MM.1S (cell line): ENCODE results near the gene PTPRN2.

Experiments used
- DNase-seq: peaks from one replicate; pipeline ENCODE4 v3.0.0-alpha.2; 2015
- H2AFZ ChIP-seq: fragments of 300-600 bp; sonication (generic); 2 replicates; pipeline ENCODE4 v1.6.0; 2016; ENCODE audit warnings: antibody characterized with exemption, low read length
- H3F3A ChIP-seq: fragments of 300-600 bp; sonication (generic); 2 replicates; pipeline ENCODE4 v1.6.1; 2016; ENCODE audit warnings: mild to moderate bottlenecking, antibody characterized with exemption, low read length, moderate library complexity, mixed read lengths; ENCODE audit not compliant: insufficient read depth
- H3K27ac ChIP-seq: fragments of 300-600 bp; sonication (generic); 2 replicates; pipeline ENCODE4 v1.5.1; 2016; ENCODE audit warnings: mild to moderate bottlenecking, low read length
- H3K27me3 ChIP-seq: fragments of 300-600 bp; sonication (generic); replicated peaks from 2 replicates; pipeline ENCODE4 v1.6.0; 2016; ENCODE audit warnings: low read length; ENCODE audit not compliant: insufficient read depth
- H3K36me3 ChIP-seq: fragments of 300-600 bp; sonication (generic); replicated peaks from 2 replicates; pipeline ENCODE4 v1.6.1; 2016; ENCODE audit warnings: mild to moderate bottlenecking, low read length, mixed read lengths; ENCODE audit not compliant: insufficient read depth
- H3K4me1 ChIP-seq: fragments of 300-600 bp; sonication (generic); 2 replicates; pipeline ENCODE4 v1.6.1; 2016; ENCODE audit warnings: low read length, mixed read lengths
- H3K4me2 ChIP-seq: fragments of 300-600 bp; sonication (generic); 2 replicates; pipeline ENCODE4 v1.6.0; 2016; ENCODE audit warnings: low read depth, low read length
- H3K4me3 ChIP-seq: fragments of 300-600 bp; sonication (generic); 2 replicates; pipeline ENCODE4 v1.5.1; 2016; ENCODE audit warnings: low read length, mixed read lengths
- H3K79me2 ChIP-seq: fragments of 300-600 bp; sonication (generic); 2 replicates; pipeline ENCODE4 v1.6.1; 2016; ENCODE audit warnings: mixed run types, low read length, mixed read lengths
- H3K9ac ChIP-seq: fragments of 300-600 bp; sonication (generic); 2 replicates; pipeline ENCODE4 v1.6.1; 2016; ENCODE audit warnings: low read length, mixed read lengths
- H3K9me2 ChIP-seq: fragments of 300-600 bp; sonication (generic); replicated peaks from 2 replicates; pipeline ENCODE4 v1.6.1; 2016; ENCODE audit warnings: mild to moderate bottlenecking, low read length, mixed read lengths; ENCODE audit not compliant: insufficient read depth
- H3K9me3 ChIP-seq: fragments of 300-600 bp; sonication (generic); replicated peaks from 2 replicates; pipeline ENCODE4 v1.6.1; 2016; ENCODE audit warnings: mild to moderate bottlenecking, low read length, mixed read lengths; ENCODE audit not compliant: insufficient read depth
- H4K20me1 ChIP-seq: fragments of 300-600 bp; sonication (generic); 2 replicates; pipeline ENCODE4 v1.6.1; 2016; ENCODE audit warnings: mild to moderate bottlenecking, low read length, moderate library complexity, mixed read lengths; ENCODE audit not compliant: insufficient read depth
- CTCF ChIP-seq: fragments of 300-600 bp; sonication (generic); IDR thresholded peaks from 2 replicates; pipeline ENCODE4 v1.5.1; 2016; ENCODE audit warnings: antibody characterized with exemption, low read length, mixed read lengths
- EZH2 ChIP-seq: fragments of 300-600 bp; sonication (generic); optimal IDR thresholded peaks from 2 replicates; pipeline ENCODE3; 2017; ENCODE audit warnings: low read depth, mild to moderate bottlenecking, antibody characterized with exemption, low read length, mixed read lengths
- EZH2phosphoT487 ChIP-seq: fragments of 300-600 bp; sonication (generic); IDR thresholded peaks from 2 replicates; pipeline ENCODE4 v1.6.1; 2018; ENCODE audit warnings: antibody characterized with exemption, low read length

The PTPRN2 gene

GRCh38 chr7:158581440-158582088 lies 6.1 kb downstream of the PTPRN2 start:
- TF ChIP-seq EZH2phosphoT487 = no peak
- no peak for TF ChIP-seq EZH2
- no peak for TF ChIP-seq CTCF

GRCh38 chr7:158579662-158580646 lies 7.7 kb downstream of the PTPRN2 start:
- H3F3A ChIP-seq = no peaks in the 10 kb centered on the region
- H3K27ac ChIP-seq = no peak overlapping the region
- H3K4me2 ChIP-seq = no peak overlapping the region
- TF ChIP-seq CTCF = no peak
- TF ChIP-seq EZH2 = no peak
- no peak for TF ChIP-seq EZH2phosphoT487
- H3K36me3 ChIP-seq = no peaks in the 10 kb centered on the region
- H2AFZ ChIP-seq = no peak overlapping the region
- no peaks in the 10 kb centered on the region for H4K20me1 ChIP-seq
- no peaks in the 10 kb centered on the region for H3K4me1 ChIP-seq
- H3K27me3 ChIP-seq = peaks cover 19% of the 10 kb centered on the region
- H3K9me3 ChIP-seq = no peaks in the 10 kb centered on the region
- no peak for DNase-seq
- H3K79me2 ChIP-seq = no peaks in the 10 kb centered on the region
- no peak overlapping the region for H3K4me3 ChIP-seq
- no peak overlapping the region for H3K9ac ChIP-seq
- no peaks in the 10 kb centered on the region for H3K9me2 ChIP-seq

More at GRCh38 chr7:158581440-158582088, 6.1 kb downstream of the PTPRN2 start:
- no peak for DNase-seq
- Histone ChIP-seq H2AFZ (no peak overlapping the region), H3K9me2 (no peaks in the 10 kb centered on the region), H3K9ac (no peak overlapping the region), H3K27ac (no peak overlapping the region), H3K9me3 (no peaks in the 10 kb centered on the region), H3K4me3 (no peak overlapping the region), H3K79me2 (no peaks in the 10 kb centered on the region), H3K4me2 (no peak overlapping the region), H4K20me1 (no peaks in the 10 kb centered on the region), H3F3A (no peaks in the 10 kb centered on the region), H3K36me3 (no peaks in the 10 kb centered on the region), H3K4me1 (no peaks in the 10 kb centered on the region), H3K27me3 (peaks cover 27% of the 10 kb centered on the region)

GRCh38 chr7:158576050-158576762 lies 11.4 kb downstream of the PTPRN2 start:
- no peaks in the 10 kb centered on the region for H3F3A ChIP-seq
- DNase-seq = no peak
- no peaks in the 10 kb centered on the region for H3K79me2 ChIP-seq
- no peak overlapping the region for H3K4me2 ChIP-seq
- H3K4me1 ChIP-seq = no peaks in the 10 kb centered on the region
- no peak overlapping the region for H3K9ac ChIP-seq
- H3K9me2 ChIP-seq = no peaks in the 10 kb centered on the region
- H3K27ac ChIP-seq = no peak overlapping the region
- H4K20me1 ChIP-seq = no peaks in the 10 kb centered on the region
- no peak overlapping the region for H2AFZ ChIP-seq
- H3K27me3 ChIP-seq = peaks cover 9% of the 10 kb centered on the region; the same call in 1 of the 2 replicates
- H3K36me3 ChIP-seq = no peaks in the 10 kb centered on the region
- H3K4me3 ChIP-seq = no peak overlapping the region
- no peak for TF ChIP-seq EZH2
- TF ChIP-seq CTCF = no peak
- no peak for TF ChIP-seq EZH2phosphoT487
- H3K9me3 ChIP-seq = no peaks in the 10 kb centered on the region
